DND-41 (cell line): ENCODE data around the gene ZSCAN21.

ENCODE experiments used
- EZH2 ChIP-seq: IDR thresholded peaks from 3 replicates; pipeline ENCODE4 v1.6.1; 2012; ENCODE audit warnings: borderline replicate concordance, low read depth, mild to moderate bottlenecking, moderate library complexity, low read length, inconsistent platforms; ENCODE audit not compliant: severe bottlenecking
- TF ChIP-seq, protein P1 (sequence below): IDR thresholded peaks from 2 replicates; pipeline ENCODE4 v1.5.1; 2012; ENCODE audit warnings: borderline replicate concordance, low read length, moderate library complexity, mild to moderate bottlenecking; ENCODE audit not compliant: poor library complexity, severe bottlenecking; ENCODE audit errors: extremely low read depth

DNA sequence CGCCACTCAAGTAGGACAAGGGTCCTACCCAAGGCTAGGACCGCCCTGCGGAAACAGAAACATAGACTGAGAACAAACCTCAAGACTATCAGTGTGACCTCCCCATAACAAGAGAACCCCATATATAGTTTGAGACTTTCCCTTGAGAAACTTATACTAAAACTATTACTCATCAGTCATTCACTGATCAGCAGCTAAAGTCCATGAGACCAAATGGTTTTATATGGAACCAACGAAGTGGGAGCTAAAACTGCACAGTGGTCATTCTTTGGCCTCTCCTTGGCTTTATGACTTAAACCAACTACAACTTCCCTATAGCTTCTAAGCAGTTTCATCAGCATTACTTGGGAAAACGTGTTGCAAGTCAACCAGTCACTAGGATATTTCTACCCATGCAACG is 13.7 kb upstream of the ZSCAN21 start:
- TF ChIP-seq, protein P1, sequence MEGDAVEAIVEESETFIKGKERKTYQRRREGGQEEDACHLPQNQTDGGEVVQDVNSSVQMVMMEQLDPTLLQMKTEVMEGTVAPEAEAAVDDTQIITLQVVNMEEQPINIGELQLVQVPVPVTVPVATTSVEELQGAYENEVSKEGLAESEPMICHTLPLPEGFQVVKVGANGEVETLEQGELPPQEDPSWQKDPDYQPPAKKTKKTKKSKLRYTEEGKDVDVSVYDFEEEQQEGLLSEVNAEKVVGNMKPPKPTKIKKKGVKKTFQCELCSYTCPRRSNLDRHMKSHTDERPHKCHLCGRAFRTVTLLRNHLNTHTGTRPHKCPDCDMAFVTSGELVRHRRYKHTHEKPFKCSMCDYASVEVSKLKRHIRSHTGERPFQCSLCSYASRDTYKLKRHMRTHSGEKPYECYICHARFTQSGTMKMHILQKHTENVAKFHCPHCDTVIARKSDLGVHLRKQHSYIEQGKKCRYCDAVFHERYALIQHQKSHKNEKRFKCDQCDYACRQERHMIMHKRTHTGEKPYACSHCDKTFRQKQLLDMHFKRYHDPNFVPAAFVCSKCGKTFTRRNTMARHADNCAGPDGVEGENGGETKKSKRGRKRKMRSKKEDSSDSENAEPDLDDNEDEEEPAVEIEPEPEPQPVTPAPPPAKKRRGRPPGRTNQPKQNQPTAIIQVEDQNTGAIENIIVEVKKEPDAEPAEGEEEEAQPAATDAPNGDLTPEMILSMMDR, result no peak
- TF ChIP-seq EZH2, result no peak
